HepG2 (cell line): ENCODE data around the gene CCNL1. TPM values are rescaled to one million over a fixed set of nuclear protein-coding genes. Genes with fewer than 3 reads are reported as not detected.

Source experiments
- FOXA1 ChIP-seq, 2 experiments: fragments of 450-650 bp in 1 of 2; sonication (generic) in 1 of 2; formaldehyde crosslinking in 1 of 2; IDR thresholded peaks; 2 replicates each; pipeline versions ENCODE4 v1.4.0 to v1.6.1; 2016 to 2020; ENCODE audit warnings: missing genetic modification reagents in 1 of 2
- FOXM1 ChIP-seq: sonication (generic); formaldehyde crosslinking; IDR thresholded peaks from 2 replicates; pipeline ENCODE4 v1.5.0; 2020; ENCODE audit warnings: missing genetic modification reagents
- HNRNPH1 ChIP-seq: fragments of 200-400 bp; formaldehyde crosslinking; optimal IDR thresholded peaks from 2 replicates; pipeline ENCODE3; 2017; ENCODE audit warnings: mild to moderate bottlenecking, low read depth, low read length
- NFATC3 ChIP-seq: sonication (generic); formaldehyde crosslinking; IDR thresholded peaks from 2 replicates; pipeline ENCODE4 v1.5.1; 2020; ENCODE audit warnings: mild to moderate bottlenecking, missing genetic modification reagents
- PITX1 ChIP-seq: sonication (generic); formaldehyde crosslinking; IDR thresholded peaks from 2 replicates; pipeline ENCODE4 v1.5.1; 2020; ENCODE audit warnings: mild to moderate bottlenecking, missing genetic modification reagents
- SAP130 ChIP-seq: IDR thresholded peaks from 2 replicates; pipeline ENCODE4 v1.6.1; 2016; ENCODE audit warnings: low read depth
- ZBTB21 ChIP-seq: sonication (generic); formaldehyde crosslinking; IDR thresholded peaks from 2 replicates; pipeline ENCODE4 v1.4.0; 2020; ENCODE audit warnings: missing genetic modification reagents
- ZFP1 ChIP-seq: IDR thresholded peaks from 2 replicates; pipeline ENCODE4 v1.6.1; 2016
- ZNF253 ChIP-seq: sonication (generic); formaldehyde crosslinking; IDR thresholded peaks from 2 replicates; pipeline ENCODE4 v1.8.0; 2022; ENCODE audit warnings: mild to moderate bottlenecking, missing genetic modification reagents, borderline replicate concordance
- ZNF331 ChIP-seq: sonication (generic); formaldehyde crosslinking; IDR thresholded peaks from 2 replicates; pipeline ENCODE4 v1.4.0; 2020; ENCODE audit warnings: missing genetic modification reagents
- ZNF367 ChIP-seq: sonication (generic); formaldehyde crosslinking; IDR thresholded peaks from 2 replicates; pipeline ENCODE4 v1.4.0; 2020; ENCODE audit warnings: missing genetic modification reagents, borderline replicate concordance
- ZNF563 ChIP-seq: sonication (generic); formaldehyde crosslinking; IDR thresholded peaks from 2 replicates; pipeline ENCODE4 v1.8.0; 2022; ENCODE audit warnings: mild to moderate bottlenecking, moderate library complexity, missing genetic modification reagents
- polyA plus RNA-seq, 8 experiments: library from polyadenylated mRNA; depleted of rRNA in 3 of 8; stranded (reverse) in 7 of 8; unstranded in 1 of 8; fragments of >200 nt; fragmentation: Illumina TruSeq in 4 of 8; extraction: Trizol in 4 of 8; gene quantifications; 2 replicates each; pipeline versions ENCODE4 v1.2.1 to v1.2.3, GENCODE V29; 2011 to 2016; ENCODE audit warnings: low read depth in 4 of 8, missing spikeins in 1 of 8, mixed read lengths in 1 of 8; ENCODE audit not compliant: insufficient read depth in 1 of 8
- total RNA-seq, 5 experiments: library from RNA; depleted of rRNA; stranded (reverse); fragments of >200 nt; fragmentation: Illumina TruSeq; extraction: Trizol; gene quantifications; 2 replicates each; pipeline ENCODE4 v1.2.3, GENCODE V29; 2016; ENCODE audit warnings: low read depth in 1 of 5
- TF ChIP-seq, protein P1 (sequence below): sonication (generic); formaldehyde crosslinking; IDR thresholded peaks from 2 replicates; pipeline ENCODE4 v1.4.0; 2020; ENCODE audit warnings: missing genetic modification reagents
- TF ChIP-seq, protein P2 (sequence below): IDR thresholded peaks from 2 replicates; pipeline ENCODE4 v1.6.1; 2016; ENCODE audit warnings: low read depth, missing genetic modification reagents, missing compliant biosample characterization
- TF ChIP-seq, protein P3 (sequence below): sonication (generic); formaldehyde crosslinking; IDR thresholded peaks from 2 replicates; pipeline ENCODE4 v1.4.0; 2020; ENCODE audit warnings: missing genetic modification reagents, borderline replicate concordance
- TF ChIP-seq, protein P4 (sequence below): IDR thresholded peaks from 2 replicates; pipeline ENCODE4 v1.6.1; 2016; ENCODE audit warnings: missing compliant biosample characterization, missing genetic modification reagents, borderline replicate concordance

The CCNL1 gene
- total and polyA plus RNA-seq, 2 of the 13 experiments (the other 11 are each of a cell fraction or from before 2014, with no cell fraction given): 151 to 303 TPM

DNA sequence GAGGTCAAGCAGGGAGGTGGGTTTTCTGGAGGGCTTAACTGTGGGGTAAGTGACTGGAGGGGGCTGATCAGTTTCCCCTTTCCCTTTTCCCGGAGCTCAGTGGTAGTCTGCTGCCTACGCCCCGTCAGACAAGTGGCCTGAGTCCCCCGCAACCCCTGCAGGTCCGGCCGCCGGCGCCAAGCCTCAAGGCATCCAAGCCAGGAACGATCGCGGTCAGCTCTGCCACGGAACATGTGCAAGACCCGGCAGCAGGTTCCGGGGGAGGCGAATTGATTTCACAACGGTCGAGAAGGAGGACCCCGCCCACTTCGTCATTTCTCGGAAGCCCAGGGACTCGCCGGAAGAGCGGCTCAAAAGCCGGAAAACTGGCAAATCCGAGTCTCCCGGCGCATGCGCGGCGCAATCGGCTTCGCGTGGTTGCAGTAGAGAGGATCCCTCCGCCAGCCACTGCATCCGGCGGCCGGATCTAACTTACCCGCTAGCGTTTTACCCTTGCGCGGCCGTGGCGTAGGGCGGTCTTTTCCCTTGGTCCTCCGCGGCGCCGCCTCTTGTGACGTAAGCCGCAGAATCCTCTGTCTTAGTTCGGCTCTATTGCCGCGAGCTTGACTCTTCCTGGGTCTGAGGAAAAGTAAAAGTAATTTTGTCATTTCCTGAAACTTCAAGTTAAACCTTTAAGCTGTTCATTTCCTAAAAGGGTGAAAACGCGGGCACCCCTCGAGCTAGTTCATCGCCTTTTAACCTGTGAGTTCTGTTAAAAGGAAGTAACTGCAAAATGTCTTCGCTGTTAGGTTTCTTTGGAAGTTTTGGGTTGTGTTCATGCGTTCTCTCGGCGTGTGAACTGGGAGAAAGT is 14.9 kb upstream of the CCNL1 start (continued):
- TF ChIP-seq, protein P1, sequence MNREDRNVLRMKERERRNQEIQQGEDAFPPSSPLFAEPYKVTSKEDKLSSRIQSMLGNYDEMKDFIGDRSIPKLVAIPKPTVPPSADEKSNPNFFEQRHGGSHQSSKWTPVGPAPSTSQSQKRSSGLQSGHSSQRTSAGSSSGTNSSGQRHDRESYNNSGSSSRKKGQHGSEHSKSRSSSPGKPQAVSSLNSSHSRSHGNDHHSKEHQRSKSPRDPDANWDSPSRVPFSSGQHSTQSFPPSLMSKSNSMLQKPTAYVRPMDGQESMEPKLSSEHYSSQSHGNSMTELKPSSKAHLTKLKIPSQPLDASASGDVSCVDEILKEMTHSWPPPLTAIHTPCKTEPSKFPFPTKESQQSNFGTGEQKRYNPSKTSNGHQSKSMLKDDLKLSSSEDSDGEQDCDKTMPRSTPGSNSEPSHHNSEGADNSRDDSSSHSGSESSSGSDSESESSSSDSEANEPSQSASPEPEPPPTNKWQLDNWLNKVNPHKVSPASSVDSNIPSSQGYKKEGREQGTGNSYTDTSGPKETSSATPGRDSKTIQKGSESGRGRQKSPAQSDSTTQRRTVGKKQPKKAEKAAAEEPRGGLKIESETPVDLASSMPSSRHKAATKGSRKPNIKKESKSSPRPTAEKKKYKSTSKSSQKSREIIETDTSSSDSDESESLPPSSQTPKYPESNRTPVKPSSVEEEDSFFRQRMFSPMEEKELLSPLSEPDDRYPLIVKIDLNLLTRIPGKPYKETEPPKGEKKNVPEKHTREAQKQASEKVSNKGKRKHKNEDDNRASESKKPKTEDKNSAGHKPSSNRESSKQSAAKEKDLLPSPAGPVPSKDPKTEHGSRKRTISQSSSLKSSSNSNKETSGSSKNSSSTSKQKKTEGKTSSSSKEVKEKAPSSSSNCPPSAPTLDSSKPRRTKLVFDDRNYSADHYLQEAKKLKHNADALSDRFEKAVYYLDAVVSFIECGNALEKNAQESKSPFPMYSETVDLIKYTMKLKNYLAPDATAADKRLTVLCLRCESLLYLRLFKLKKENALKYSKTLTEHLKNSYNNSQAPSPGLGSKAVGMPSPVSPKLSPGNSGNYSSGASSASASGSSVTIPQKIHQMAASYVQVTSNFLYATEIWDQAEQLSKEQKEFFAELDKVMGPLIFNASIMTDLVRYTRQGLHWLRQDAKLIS (CRISPR knock-in tag): peak; percentile 77; the same call in 1 of the 2 replicates
- TF ChIP-seq, protein P2, sequence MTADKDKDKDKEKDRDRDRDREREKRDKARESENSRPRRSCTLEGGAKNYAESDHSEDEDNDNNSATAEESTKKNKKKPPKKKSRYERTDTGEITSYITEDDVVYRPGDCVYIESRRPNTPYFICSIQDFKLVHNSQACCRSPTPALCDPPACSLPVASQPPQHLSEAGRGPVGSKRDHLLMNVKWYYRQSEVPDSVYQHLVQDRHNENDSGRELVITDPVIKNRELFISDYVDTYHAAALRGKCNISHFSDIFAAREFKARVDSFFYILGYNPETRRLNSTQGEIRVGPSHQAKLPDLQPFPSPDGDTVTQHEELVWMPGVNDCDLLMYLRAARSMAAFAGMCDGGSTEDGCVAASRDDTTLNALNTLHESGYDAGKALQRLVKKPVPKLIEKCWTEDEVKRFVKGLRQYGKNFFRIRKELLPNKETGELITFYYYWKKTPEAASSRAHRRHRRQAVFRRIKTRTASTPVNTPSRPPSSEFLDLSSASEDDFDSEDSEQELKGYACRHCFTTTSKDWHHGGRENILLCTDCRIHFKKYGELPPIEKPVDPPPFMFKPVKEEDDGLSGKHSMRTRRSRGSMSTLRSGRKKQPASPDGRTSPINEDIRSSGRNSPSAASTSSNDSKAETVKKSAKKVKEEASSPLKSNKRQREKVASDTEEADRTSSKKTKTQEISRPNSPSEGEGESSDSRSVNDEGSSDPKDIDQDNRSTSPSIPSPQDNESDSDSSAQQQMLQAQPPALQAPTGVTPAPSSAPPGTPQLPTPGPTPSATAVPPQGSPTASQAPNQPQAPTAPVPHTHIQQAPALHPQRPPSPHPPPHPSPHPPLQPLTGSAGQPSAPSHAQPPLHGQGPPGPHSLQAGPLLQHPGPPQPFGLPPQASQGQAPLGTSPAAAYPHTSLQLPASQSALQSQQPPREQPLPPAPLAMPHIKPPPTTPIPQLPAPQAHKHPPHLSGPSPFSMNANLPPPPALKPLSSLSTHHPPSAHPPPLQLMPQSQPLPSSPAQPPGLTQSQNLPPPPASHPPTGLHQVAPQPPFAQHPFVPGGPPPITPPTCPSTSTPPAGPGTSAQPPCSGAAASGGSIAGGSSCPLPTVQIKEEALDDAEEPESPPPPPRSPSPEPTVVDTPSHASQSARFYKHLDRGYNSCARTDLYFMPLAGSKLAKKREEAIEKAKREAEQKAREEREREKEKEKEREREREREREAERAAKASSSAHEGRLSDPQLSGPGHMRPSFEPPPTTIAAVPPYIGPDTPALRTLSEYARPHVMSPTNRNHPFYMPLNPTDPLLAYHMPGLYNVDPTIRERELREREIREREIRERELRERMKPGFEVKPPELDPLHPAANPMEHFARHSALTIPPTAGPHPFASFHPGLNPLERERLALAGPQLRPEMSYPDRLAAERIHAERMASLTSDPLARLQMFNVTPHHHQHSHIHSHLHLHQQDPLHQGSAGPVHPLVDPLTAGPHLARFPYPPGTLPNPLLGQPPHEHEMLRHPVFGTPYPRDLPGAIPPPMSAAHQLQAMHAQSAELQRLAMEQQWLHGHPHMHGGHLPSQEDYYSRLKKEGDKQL (CRISPR knock-in tag): peak; percentile 45; the same call in 1 of the 2 replicates
- TF ChIP-seq ZNF331 (CRISPR knock-in tag) (peak; percentile 95), FOXM1 (CRISPR knock-in tag) (no peak), PITX1 (CRISPR knock-in tag) (peak; percentile 92), ZFP1 (CRISPR knock-in tag) (peak; percentile 64; the same call in 1 of the 2 replicates), ZNF563 (peak; percentile 57; the same call in 1 of the 2 replicates), NFATC3 (CRISPR knock-in tag) (peak; percentile 83; the same call in 1 of the 2 replicates), FOXA1 (IDR thresholded peaks at IDR 0.05) (no peak), FOXA1 (CRISPR knock-in tag; IDR thresholded peaks at IDR 0.05) (peak; percentile 42; the same call in 1 of the 2 replicates), ZNF253 (CRISPR knock-in tag) (peak; percentile 89), ZBTB21 (CRISPR knock-in tag) (peak; percentile 94), SAP130 (CRISPR knock-in tag) (peak; percentile 95), ZNF367 (CRISPR knock-in tag) (0 out of 2 replicates have a peak, but pooled peaks have one; percentile 53), HNRNPH1 (no peak)
- TF ChIP-seq, protein P3, sequence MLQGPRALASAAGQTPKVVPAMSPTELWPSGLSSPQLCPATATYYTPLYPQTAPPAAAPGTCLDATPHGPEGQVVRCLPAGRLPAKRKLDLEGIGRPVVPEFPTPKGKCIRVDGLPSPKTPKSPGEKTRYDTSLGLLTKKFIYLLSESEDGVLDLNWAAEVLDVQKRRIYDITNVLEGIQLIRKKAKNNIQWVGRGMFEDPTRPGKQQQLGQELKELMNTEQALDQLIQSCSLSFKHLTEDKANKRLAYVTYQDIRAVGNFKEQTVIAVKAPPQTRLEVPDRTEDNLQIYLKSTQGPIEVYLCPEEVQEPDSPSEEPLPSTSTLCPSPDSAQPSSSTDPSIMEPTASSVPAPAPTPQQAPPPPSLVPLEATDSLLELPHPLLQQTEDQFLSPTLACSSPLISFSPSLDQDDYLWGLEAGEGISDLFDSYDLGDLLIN: no peak; the same call in 1 of the 2 replicates
- TF ChIP-seq, protein P4, sequence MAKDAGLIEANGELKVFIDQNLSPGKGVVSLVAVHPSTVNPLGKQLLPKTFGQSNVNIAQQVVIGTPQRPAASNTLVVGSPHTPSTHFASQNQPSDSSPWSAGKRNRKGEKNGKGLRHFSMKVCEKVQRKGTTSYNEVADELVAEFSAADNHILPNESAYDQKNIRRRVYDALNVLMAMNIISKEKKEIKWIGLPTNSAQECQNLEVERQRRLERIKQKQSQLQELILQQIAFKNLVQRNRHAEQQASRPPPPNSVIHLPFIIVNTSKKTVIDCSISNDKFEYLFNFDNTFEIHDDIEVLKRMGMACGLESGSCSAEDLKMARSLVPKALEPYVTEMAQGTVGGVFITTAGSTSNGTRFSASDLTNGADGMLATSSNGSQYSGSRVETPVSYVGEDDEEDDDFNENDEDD (CRISPR knock-in tag): peak; percentile 88
